Mammary epithelial cell (primary cell): Measurements from ENCODE around the gene IDH3G.

Source experiments
- EZH2 ChIP-seq: IDR thresholded peaks from 2 replicates; pipeline ENCODE4 v1.6.1; 2012; ENCODE audit warnings: low read length, inconsistent platforms, borderline replicate concordance
- TF ChIP-seq, protein P1 (sequence below), 2 donors: IDR thresholded peaks in 1 of 2; conservative IDR thresholded peaks in 1 of 2; 2 replicates each; pipeline ENCODE4 v1.5.1; 2011 to 2012; ENCODE audit warnings: inconsistent platforms in 2 of 2, low read length in 2 of 2, mild to moderate bottlenecking in 2 of 2, control low read depth in 1 of 2, low read depth in 1 of 2; ENCODE audit not compliant: insufficient read depth in 1 of 2; ENCODE audit errors: extremely low read depth in 1 of 2

DNA sequence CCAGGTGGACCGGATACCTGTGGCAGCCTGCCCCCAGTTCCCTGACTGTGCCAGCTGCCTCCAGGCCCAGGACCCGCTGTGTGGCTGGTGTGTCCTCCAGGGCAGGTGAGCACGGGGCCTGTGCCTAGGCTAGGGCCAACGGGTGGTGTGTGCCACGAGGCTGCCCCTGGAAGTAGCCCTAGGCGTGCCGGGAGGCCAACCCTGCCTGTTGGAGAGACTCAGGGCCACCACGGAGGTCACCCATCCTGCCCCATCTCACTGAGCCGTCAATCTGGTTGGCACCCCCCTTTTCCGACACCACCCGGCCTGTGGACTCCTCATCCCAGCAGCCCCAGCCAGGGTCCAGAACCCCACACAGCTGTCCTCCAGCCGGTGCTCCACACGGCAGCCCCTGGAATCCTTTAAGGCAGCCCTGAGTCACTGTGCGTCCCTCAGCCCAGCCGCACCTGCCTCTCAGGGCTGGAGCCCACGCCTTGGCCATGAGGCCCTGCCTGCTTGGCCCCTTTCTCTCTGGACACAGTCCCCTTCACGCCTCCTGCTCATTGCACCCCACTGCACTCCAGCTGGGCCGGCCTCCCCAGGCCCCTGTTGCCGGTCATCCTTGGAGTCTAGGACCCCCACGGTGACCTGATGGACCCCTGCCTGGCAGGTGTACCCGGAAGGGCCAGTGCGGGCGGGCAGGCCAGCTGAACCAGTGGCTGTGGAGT is 24.9 kb downstream of the IDH3G start:
- TF ChIP-seq, protein P1, sequence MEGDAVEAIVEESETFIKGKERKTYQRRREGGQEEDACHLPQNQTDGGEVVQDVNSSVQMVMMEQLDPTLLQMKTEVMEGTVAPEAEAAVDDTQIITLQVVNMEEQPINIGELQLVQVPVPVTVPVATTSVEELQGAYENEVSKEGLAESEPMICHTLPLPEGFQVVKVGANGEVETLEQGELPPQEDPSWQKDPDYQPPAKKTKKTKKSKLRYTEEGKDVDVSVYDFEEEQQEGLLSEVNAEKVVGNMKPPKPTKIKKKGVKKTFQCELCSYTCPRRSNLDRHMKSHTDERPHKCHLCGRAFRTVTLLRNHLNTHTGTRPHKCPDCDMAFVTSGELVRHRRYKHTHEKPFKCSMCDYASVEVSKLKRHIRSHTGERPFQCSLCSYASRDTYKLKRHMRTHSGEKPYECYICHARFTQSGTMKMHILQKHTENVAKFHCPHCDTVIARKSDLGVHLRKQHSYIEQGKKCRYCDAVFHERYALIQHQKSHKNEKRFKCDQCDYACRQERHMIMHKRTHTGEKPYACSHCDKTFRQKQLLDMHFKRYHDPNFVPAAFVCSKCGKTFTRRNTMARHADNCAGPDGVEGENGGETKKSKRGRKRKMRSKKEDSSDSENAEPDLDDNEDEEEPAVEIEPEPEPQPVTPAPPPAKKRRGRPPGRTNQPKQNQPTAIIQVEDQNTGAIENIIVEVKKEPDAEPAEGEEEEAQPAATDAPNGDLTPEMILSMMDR (conservative IDR thresholded peaks at IDR 0.05 in 1 of 2, IDR thresholded peaks at IDR 0.05 in 1 of 2; ENCODE audit: extremely low read depth in 1 of 2, insufficient read depth in 1 of 2, low read depth in 1 of 2, low read length in 2 of 2) = no peak
- no peak for TF ChIP-seq EZH2
